NCI-H2196 treated with DMSO at 0.1 percent for 48 hours (cell line): ENCODE data around the gene TRMT1L.

Experiments
- DNase-seq: peaks from one replicate; lab custom pipeline; 2025; ENCODE audit not compliant: unreplicated experiment; lab: John Stamatoyannopoulos, UW

TRMT1L gene

GRCh38 chr1:185112356-185112755 lies 44.4 kb downstream of the TRMT1L start:
- no peak for DNase-seq

DNA sequence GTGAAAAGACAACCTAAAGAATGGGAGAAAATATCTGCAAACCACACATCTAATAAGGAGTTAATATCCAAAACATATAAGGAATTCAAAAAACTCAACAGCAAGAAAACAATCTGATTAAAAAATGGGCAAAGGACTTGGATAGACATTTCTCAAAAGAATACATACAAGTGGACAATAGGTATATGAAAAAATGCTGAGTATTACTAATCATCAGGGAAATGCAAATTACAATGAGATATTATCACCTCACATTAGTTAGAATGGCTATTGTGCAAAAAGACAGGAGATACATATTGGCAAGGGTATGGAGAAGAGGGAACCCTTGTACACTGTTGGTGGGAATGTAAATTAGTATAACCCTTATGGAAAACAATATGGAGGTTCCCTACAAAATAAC lies 44.9 kb downstream of the TRMT1L start:
- no peak for DNase-seq

- no peak for DNase-seq
Observed at GRCh38 chr1:185110145-185110544, 46.6 kb downstream of the TRMT1L start.

DNA sequence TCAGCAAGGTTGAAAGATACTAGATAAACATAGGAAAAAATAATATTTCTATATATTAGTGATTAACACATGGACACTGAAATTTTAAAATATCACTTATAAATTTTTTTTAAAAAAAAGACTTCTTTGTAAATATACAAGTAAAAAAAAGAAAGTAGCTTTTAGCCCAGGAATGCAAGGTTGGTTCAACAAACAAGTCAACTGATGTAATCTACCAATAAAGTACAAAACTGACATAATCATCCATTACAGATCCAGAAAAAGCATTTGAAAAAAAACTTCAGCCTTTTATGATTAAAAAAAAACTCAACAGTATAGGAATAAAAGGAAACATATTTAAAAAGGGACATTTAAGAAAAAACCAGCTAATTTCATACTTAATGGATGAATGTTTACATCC lies 48.4 kb downstream of the TRMT1L start:
- DNase-seq, result no peak

DNA sequence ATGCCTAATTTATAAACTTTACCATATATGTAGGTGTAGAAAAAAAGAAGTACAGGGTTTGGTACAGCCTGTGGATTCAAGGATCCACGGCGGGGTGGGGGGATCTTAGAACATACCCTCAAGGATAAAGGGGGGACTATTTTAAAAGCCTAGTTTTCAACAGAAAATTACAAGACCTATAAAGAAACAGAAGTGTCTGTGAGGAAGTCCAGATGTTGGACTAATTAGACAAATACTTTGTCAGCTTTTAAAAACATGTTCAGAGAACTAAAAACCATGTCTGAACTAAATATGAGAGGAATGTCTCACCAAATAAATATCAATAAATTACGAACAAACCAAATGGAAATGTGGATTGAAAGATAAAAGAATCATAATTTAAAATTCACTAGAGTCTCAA lies 51.6 kb downstream of the TRMT1L start:
- DNase-seq, result no peak

GRCh38 chr1:185104083-185104482 lies 52.7 kb downstream of the TRMT1L start:
- no peak for DNase-seq

DNA sequence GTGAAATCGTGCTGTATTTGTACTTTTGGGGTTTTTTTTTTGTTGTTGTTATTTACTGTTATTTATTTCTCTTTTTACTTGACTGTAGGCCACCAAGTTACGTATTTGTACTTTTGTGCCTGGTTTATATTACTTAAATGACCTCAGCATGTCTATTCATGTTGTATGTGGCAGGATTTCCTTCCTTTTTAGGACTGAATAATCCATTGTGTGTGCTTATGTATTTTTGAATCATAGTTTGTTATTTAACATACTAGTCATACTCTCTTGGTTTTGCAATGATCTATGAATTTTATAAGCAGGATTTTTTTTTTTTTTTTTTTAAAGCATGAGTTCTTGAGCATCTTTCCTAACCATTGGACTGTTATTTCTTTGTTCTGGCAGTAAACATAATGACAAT lies 60.2 kb downstream of the TRMT1L start:
- DNase-seq, result no peak

DNA sequence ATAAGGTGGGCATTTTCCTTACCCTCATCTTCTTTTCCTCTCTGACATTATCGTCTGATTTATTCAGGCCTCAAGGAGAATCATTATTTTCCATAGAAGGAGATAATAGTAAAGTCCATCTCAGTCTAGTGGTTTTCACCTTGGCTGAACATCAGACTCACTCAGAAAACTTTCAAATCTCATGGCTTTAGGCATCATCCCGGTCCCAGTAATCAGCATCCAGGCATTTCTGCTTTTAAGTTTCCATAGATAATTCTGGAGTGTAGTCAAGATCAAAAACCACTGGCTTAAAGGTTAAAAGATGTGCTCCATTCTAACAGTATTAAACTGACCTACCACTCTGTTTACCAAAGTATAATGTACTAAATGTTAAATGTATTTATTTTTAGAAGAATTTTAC lies 62.0 kb downstream of the TRMT1L start:
- no peak for DNase-seq

DNA sequence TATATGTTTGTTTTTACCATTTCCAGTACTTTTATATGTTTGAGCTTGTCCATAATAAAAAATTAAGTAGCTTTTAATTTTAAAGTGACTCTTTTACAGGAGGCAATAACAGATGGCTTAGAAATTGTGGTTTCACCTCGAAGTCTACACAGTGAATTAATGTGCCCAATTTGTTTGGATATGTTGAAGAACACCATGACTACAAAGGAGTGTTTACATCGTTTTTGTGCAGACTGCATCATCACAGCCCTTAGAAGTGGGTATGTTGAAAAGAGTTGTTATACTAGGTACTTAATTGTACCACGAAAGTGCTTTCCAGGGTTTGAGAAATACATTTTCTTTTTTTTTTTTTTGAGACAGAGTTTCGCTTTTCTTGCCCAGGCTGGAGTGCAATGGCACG lies 65.3 kb downstream of the TRMT1L start:
- no peak for DNase-seq

DNA sequence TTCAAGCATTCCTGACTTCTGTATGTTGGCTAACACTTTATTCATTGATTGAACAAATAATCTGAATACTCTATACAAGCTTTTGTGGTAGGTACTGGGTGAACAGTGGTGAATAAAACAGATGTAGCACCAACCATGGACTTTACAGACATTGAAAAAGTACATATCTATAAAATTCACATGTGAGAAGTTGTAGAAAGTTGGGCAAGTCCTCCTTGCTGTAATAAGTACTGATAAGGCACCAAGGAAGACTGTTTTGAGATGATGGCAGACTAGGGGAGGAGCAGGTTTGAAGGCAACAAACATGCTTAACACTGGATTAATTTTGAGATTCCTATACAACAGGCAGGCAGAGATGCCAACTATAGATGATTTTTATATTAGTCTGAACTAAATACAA lies 69.0 kb downstream of the TRMT1L start:
- DNase-seq, result no peak

DNA sequence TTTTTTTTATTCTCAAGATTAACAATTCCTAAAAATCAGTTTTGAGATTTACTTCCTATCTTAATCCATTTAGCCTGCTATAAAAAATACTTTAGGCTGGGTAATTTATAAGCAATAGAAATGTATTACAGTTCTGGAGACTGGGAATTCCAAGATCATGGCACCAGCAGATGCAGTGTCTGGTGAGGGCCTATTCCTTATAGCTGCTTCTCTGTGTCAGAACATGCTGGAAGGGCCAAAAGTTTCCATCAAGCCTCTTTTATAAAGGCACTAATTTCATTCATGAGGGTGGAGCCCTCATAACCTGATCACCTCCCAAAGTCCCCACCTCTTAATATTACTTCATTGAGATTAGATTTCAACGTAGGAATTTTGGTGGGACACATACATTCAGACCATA lies 69.7 kb downstream of the TRMT1L start:
- no peak for DNase-seq

DNA sequence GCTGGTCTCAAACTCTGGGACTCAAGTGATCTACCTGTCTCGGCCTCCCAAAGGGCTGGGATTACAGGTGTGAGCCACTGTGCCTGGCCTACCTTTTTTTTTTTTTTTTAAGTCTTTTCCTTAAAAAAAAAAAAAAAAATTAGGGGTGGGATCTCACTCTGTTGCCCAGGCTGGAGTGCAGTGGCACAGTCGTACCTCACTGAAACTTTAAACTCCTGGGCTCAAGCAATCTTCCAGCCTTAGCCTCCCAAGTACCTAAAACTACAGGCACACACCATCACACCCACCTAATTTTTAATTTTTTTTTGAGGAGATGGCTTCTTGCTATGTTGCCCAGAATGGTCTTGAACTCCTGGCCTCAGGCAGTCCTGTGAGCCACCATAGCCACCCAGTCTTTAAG lies 72.9 kb downstream of the TRMT1L start:
- DNase-seq, result no peak

DNA sequence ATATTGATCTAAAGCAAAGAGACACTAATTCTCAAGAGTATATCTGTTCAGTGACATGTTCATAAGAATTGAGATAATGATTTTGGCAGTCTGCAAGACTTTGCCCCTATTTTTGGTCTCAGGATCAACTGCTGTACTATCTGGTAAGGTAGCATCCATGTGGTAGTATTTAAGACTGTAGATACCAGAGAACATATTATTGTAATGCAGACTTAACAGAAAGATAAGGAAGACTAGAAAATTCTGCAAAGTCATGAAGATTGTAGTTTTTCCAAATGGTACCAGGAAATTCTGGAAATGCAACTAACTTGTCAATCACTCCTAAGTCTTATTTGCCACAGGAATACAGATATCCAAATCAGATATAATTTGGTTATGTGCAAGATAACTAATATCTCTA lies 76.3 kb downstream of the TRMT1L start:
- no peak for DNase-seq

DNA sequence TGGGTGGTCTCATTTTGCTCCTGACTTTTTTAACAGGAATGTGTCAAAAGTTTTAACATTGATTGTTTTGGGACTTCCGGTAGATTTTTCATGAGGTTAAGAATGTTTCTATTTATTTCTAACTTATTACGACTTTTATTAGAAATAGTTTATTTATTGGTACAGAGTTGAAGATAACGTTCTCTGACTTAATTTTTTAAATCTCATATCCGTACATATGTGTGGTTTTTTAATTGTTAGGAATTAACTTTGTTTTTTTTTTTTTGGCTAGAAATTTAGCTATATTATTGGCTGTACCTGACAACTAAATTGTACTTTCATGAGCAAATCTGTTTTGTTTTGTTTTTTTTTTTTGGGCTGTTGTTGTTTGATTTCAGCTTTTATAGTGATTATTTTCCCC lies 79.4 kb downstream of the TRMT1L start:
- no peak for DNase-seq

- DNase-seq, result no peak
Observed at GRCh38 chr1:185075476-185075875, 81.3 kb downstream of the TRMT1L start.

GRCh38 chr1:185074307-185074706 lies 82.4 kb downstream of the TRMT1L start:
- DNase-seq, result no peak

DNA sequence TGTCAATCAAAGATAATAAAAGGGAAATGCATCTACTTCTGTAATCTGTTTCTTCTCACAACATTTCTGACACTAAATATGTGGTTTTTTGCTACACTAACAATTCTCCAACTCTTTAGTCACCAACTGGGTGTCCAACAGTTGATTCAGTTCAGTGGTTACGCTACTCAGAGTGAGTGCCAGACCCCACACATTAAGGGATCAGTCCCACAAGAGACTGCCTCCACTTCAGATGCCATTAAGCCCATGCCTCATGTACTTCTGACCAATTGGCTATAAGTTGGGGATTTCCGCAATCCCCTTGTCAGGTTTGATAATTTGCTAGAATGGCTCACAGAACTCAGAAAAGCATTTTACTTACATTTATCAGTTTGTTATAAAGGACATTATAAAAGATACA lies 83.0 kb downstream of the TRMT1L start:
- DNase-seq, result no peak

DNA sequence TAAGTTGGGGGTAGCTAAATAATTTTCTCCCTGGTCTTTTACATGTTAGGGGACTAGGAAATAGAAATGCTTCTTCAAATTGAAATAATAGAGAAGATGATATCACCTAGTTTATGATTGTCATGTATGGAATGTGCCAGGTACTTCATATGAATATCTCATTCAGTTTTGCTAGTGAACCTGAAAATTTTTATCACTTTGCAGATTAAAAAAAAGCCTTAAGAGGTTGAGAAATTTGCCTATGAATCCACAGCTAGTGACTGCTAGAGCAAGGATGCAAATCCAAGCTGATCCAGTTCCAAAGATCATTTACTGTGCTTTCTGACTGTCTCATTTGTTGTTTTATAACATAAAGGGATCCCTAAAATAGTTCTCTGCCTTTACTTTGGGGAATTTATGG lies 86.7 kb downstream of the TRMT1L start:
- no peak for DNase-seq

DNA sequence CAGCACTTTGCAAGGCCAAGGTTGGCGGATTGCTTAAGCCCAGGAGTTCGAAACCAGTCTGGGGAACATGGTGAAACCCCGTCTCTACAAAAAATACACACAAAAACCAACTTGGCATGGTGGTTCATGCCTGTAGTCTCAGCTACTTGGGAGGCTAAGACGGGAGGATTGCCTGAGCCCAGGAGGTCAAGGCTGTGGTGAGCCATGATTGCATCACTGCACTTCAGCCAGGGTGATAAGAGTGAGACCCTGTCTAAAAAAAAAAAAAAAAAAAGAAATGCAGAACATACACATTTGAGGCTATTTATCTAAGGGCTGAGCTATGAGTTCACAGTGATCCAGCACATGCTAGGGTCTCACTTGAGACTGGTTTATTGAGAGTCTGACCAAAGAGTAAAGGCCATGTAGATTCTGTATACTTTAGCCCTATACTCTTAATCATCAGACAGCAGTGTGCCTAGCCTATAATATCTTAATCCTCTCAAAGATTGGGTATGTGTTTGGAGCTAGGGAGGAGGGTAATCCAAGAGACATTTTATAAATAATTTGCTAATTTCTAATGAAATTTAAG lies 87.5 kb downstream of the TRMT1L start:
- no peak for DNase-seq

GRCh38 chr1:185068341-185068740 lies 88.4 kb downstream of the TRMT1L start:
- no peak for DNase-seq
